GM18873 (cell line): ENCODE measurements around the gene COMMD7.

ENCODE experiments used
- ATAC-seq: cut with Tn5 transposase; IDR thresholded peaks from one replicate; pipeline ENCODE4 v1.9.1; 2021; ENCODE audit warnings: mild to moderate bottlenecking, moderate library complexity, moderate number of reproducible peaks; ENCODE audit not compliant: unreplicated experiment, low FRiP score

The COMMD7 gene

DNA sequence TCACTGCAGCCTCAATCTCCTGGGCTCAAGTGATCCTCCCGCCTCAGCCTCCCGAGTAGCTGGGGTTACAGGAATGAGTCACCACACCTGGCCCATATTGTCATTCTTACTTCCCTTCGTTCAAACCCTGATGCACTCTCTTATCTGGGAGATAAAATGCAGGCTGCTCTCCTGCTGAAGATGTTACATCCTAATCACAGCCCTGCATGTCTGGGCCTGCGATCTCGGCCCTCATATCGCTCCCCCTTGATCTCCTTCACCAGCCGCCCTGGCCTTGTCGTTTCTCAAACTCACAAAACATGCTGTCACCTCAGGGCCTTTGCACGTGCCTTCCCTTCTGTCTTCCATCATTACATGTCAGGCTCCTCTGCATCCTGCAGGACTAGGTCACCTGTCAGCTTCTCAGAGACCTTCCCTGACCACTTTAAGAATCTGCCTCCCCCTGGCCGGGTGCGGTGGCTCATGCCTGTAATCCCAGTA, 60.7 kb downstream of the COMMD7 start:
- ATAC-seq: no peak

DNA sequence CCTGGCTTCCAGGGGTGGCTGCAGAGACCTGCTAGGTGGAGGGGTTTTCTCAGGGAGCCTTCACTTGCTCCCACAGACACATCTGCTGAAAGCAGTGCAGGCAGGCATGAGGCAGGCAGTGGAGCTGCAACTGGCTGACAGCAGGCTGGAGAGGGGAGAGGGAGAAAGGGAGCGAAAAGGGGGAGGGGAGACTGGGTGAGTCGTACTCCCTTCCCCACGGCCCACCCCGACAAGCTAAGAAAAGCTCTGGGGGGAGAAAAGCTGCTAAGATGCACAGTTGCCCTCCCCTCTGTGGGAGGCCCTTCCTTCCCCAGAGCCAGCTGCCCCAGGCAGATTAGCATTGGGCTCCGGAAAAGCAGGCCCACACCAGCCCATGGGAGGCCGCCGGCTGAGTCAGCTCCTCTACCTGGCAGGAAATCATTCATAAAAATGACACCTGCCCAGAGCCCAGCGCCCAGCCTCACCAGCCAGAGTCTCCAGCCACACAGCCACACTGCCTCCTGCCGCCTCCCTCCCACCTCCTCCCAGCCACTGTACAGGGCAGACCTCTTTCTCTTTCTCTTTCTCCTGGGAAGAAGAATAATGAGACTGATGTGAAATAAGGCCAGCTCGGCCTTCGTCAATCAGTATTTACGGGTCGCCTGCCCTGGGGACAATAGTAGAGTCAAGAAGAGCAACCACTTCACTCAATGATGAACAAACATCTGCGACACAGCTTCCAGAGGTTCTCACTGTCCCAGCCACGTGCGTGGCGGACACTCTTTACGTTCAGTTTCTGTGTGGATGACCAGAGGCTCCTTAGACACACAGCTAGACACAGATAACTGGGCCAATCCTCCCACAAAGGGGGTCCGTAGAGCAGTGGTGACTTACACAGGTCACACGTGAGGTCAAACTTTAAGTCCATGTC, 61.8 kb downstream of the COMMD7 start:
- no peak for ATAC-seq

DNA sequence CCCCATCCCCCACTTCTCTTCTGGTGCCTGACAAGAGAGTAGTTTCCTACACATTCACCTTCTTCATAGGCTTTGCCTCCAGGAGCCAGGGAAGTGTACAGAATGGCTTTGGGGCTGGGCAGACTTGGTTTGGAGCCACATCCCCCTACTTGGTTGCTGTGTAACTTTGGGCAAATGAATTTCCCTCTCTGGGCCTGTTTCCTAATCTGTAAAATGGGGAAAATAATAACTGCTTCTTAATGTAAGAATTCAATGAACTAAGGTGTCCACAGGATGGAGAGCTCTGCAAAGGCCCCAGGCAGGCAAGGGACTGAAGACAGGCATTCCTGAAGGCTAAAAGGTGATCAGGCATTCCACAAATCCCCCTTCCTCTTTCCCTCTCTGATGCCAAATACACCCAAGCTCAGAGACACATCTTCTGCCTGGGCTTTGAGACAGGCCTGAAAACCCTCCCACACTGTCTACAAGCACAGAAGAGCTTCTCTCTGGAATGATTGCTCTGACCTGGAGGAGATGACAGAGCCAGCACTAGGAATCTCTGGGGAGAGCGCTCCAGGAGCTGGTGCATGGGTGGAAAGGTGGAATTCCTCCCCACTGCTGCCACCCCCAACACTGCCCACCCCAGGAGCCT, 62.6 kb downstream of the COMMD7 start:
- ATAC-seq: no peak

DNA sequence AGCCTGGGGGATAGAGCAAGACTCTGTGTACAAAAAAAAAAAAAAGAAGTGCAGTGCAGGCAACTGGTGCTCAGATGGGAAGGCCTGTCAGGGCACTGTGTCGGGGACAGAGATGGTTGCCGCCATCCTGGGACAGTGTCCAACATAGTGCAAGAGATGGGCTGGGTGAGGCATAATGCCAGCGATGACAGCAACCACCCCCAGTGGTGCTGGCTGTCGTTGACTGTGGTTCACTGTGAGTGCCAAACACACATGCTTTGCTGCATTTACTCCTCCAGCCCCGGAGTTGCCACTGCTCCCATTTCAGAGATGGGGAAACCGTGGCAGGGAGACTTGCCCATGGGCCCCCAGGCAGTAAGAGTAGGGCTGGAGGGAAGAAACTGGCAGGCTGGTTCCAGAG, 64.3 kb downstream of the COMMD7 start:
- no peak for ATAC-seq

DNA sequence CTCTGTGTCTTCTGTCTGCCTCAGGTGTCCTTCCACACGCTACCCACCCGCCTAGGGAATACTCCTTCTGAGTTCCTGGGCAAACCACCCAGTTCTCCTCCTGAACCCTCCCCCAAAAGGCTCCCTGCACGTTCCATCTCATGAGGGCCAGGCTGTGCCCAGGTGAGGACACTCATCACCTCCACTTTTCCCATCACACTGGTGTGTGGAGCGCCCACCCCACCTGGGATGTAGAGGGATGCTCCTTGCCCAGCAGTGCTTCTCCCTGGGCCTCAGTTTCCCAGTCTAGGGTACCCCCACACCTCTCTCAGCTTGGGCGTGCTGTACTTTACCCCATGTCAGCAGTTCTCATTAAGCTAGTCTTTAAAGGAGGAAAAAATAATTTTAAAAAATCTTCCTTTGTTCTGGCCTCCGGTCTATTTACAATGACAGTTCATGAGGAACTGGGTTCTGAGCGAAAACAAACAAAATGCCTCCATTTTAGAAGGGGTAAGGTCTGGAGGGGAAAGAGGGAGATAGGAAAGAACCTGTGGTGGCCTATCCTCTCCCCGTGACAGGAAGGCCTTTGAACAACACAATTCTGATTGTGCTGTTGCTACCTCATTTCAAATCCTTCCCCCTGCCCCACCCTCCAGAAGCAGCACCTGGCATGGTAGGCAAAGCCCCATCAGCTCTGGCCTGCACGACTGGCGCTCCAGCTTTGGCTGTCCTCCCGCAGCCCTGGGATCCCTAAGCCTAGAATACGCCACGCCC, 67.9 kb downstream of the COMMD7 start:
- ATAC-seq: no peak

DNA sequence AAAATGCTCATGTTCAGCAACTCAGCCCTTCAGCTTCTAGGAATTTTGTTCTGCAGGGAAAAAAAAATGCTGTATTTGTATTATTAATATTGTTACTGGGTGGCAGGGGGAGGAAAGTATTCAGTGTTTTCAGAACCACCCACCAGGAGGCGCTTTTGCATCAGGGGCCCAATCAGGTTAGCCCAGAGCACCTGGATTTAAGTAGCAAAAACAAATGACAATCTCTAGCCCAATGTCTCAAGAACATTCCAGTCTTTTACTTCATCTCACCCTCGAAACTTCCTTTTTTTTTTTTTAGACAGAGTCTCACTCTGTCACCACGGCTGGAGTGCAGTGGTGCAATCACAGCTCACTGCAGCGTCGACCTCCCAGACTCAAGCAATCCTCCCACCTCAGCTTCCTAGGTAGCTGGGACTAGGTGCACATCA, 68.9 kb downstream of the COMMD7 start:
- no peak for ATAC-seq

DNA sequence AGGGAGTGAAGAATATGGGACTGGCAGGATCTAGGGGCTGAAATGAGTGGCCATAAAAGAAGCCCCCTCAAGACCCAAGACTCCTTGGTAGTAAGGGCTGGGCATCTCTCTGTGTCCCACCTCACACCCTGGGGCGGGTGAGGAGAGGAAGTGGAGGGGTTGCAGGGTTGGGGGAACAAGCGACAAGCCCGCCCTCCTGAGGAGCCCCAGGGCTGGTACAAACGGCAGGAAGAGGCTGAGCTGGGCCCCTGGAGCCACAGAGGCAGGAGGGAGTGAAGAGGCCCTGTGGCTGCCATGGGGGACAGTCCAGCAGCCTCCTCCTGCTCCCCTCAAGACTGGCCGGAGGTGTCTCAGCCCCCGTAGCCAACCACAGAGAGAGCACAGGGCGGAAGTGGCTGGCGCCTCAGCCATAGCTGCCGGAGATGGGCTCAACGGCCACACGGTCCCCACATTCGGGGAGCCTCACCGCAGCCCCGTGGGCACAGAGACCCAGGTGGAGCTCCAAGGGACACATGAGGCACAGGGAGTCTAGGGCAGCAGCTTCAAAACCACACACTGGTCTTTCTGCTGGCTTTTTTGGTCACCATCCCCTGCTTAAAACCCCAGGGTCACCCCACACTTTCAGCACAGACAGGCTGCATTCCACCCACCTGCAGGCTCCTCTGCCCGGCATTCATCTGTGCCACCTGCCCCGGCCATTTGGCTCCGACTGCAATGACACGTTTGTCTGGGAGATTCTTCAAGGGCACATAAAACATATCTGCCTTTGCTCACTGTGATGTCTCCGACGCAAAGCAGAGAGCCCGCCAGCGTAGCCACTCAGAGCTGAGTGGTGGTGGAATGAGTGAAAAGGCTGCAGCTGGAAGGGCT, 70.0 kb downstream of the COMMD7 start:
- no peak for ATAC-seq

DNA sequence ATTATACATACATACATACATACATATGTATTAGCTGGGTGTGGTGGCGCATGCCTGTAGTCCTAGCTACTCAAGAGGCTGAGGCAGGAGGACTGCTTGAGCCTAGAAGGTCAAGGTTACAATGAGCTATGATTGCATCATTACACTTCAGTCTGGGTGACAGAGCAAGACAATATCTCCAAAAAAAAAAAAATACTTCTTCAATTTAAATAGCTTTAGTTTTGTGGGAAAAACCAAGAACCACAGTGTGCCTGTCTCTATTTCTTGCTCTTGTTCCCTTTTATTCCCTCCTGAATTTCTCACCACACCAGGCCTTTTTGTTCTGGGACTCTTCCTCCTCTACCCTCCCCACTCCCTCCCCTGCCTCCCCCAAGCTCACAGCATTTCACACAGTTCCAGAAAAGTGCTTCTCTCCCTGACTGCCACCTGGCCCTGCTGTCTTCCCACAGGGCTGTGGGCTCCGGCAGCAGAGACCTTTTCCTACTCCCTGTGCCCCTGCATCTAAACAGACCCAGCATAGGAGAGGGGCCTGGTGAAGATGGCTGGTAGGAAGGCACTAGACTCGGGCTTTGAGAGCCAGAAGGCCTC, 70.8 kb downstream of the COMMD7 start:
- no peak for ATAC-seq

DNA sequence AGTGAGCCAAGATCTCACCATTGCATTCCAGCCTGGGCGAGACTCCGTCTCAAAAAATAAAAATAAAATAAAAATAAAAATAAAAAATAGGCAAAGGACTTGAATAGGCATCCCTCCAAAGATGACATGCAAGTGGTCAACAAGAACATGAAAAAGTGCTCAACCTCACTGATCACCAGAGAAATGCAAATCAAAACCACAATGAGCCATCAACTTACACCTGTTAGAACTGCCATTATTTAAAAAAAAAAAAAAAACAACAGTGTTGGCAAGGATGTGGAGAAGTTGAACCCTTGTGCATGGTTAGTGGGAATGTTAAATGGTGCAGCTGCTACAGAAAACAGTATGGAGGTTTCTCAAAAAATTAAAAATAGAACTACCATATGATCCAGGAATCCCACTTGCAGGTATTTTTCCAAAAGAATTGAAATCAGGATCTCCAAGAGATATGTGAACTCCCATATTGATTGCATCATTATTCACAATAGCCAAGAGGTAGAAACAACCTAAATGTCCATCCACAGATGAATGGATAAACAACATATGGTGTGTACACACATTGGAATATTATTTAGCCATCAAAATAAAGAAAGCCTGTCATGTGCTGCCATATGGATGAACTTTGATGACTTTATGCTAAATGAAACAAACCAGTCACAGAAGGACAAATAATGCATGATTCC, 72.4 kb downstream of the COMMD7 start:
- peak; percentile 58 for ATAC-seq

DNA sequence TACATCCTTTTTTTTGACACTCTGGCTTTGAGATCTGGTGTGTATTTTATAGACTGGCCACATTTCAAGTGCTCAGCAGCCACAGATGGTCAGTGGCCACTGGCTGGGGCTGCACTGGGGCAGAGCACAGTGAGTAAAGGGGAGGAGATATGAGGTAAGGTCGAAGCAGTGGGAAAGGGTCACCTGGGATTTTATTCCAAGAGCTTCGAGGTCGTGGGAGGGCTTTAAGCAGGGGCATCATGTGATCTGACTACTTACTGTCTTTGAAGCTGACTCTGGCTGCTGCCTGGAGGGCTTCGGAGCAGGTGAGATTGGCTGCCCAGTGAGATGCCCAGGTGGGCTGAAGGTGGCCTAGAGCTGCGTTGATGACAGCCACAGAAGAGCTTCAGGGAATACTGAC, 76.2 kb downstream of the COMMD7 start:
- no peak for ATAC-seq

DNA sequence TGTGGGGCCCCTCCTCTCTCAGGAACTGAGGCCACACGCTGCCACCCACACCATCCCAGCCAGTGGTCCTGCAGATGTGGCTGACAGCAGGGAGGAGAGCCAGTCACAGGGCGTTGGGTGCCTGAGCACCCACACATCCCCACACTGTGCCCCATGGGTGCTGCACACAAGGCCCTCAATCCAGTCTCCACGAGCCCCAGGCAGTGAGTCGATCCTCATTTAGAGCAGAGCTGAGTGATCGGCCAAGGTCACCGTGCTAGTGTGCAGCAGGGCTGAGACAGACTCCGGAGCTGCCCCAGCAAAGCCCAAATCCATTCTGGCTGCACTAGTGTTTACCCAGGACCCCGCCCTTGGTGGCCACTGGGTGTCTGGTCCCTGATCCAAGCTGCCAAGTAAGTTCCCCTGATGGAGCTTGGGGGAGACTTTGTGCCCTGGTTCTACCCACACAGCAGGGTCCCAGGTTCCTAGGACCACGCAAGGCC, 78.5 kb downstream of the COMMD7 start:
- no peak for ATAC-seq

DNA sequence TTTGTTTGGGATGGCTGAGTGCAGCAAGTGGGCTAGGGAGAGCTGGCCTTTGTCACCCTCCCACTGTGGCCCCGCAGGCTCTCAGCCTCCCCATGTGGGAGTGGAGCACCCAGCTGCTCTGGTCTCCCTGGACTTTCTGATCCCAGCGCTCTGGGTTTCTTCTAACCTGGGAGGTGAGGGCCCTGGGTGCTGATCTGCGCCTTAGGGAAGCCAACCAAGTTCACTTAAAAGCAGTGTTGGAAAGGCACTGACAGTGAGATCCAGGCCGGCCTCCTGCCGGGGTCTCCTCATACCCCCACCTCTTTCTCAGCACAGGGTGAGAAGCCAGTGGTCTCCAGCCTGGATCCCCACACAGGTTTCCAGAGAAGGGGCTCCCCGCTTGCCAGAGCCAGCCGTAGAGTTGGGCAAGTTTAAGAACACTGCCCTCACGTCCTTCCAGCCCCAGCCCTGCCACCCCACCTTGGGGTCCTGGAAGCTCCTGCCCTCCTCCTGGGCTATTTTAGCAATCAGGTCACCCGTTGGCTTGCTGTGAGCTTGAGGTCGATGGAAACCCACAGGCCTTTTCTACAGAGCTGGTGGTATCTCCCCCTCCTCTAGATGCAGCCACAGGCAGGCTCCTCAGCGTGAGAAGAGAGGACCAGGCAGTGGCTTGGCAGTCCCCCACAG, 79.1 kb downstream of the COMMD7 start:
- ATAC-seq: no peak

DNA sequence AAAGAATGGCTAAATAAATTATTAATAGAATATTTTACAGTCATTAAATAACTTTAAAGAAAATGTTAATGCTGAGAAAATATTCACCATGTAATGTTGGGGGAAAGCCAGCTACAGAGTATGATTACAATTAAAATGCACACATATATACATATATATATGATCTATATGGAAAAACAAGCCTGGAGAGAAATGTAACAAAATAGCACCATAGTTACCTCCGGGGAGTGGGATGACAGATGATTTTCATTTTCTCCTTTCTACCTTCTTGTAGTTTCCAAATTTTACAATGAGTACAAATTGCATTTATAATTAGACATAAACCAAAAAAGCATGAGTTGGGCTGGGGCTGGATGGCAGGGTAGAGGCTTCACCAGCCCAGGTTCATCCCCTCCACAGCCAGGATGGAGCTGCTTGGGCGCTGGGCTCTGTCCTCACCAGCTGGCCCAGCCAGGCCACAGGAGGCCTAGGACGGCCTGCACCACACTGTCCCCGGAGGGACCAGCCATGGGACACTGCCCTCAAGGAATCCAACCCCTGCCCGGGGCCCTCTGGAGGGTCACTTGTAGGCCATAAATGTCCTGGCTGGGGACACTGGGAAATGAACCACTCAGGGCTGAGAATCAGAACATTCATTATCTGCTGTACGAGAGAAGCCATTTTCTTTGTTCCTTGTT, 79.8 kb downstream of the COMMD7 start:
- no peak for ATAC-seq

DNA sequence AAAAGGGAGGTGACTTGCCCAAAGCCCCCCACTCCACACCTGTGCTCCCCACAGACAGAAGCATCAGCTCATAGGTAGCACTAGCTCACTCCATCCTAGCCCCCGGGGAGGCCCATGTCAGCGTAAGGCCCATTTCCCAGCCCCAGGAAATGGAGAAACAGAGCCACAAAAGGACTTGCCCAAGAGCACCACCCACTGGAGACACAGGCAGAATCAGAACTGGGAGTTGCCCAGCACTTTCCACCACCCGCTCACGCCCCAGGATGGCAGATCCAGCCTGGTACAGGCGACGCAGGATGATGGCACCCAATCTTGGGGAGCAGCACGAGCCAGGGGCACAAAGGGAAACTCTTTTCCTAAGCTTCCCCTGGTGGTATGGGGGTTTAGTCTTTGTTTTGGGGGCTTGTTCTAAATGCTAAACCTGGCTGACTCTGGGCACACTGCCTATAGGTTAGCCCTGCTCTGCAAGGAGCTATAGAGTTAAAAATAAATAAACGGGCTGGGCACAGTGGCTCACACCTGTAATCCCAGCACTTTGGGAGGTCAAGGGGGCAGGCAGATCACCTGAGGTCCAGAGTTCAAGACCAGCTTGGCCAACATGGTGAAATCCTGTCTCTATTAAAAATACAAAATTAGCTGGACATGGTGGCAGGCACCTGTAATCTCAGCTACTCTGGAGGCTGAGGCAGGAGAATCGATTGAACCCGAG, 81.3 kb downstream of the COMMD7 start:
- no peak for ATAC-seq

DNA sequence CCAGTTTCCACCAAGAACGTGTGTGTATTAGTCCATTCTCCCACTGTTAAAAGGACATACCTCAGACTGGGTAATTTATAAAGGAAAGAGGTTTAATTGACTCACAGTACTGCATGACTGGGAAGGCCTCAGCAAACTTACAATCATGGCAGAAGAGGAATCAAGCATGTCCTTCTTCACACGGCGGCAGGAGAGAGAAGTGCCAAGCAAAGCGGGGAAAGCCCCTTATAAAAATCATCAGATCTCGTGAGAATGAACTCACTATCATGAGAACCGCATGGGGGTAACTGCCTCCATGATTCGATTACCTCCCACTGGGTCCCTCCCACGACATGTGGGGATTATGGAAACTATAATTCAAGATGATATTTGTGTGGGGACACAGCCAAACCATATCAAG, 82.6 kb downstream of the COMMD7 start:
- no peak for ATAC-seq

DNA sequence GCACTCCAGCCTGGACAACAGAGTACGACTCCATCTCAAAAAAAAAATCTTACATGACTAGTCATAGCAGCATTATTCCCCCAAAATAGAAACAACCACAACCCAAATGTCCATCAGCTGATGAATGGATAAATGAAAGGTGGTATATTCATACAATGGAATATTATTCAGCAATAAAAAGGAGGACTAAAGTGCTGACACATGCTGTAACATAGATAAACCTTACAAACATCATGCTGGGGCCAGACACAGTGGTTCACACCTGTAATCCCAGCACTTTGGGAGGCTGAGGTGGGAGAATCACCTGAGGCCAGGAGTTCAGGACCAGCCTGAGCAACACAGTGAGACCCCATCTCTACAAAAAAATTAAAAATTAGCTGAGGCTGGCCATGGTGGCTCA, 86.4 kb downstream of the COMMD7 start:
- ATAC-seq: no peak

DNA sequence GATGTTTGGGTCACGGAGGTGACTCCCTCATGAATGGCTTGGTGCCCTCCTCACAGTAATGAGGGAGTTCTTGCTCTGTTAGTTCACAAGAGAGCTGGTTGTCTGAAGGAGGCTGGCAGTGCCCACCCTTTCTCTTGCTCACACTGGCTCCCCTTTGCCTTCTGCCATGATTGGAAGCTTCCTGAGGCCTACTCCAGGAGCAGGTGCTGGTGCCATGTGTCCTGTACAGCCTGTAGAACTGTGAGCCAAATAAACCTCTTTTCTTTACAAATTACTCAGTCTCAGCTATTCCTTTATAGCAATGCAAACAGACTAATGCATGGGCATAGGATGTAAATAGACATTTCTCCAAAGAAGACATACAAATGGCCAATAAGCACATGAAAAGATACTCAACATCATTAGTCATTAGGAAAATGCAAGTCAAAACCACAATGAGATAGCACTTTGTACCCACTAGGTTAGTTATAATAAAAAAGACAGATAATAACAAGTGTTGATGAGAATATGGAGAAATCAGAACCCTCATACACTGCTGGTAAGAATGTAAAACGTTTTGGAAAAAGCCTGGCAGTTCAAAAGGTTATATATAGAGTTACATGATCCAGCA, 87.3 kb downstream of the COMMD7 start:
- no peak for ATAC-seq
